GM10266 (cell line): ENCODE results near the gene SDHAF4.
"Not testable (repeated sequence)": the region's sequence is repeated elsewhere in the genome, so short reads cannot be mapped to it uniquely, and the experiment has no call there.

Source experiments
- DNase-seq: peaks from one replicate; pipeline ENCODE4 v3.0.0; 2012; ENCODE audit errors: extremely low spot score
- TF ChIP-seq, protein P1 (sequence below): IDR thresholded peaks from 2 replicates; pipeline ENCODE4 v1.5.1; 2012; ENCODE audit warnings: mild to moderate bottlenecking, low read depth; ENCODE audit not compliant: control insufficient read depth, insufficient read depth; ENCODE audit errors: missing control alignments

Gene SDHAF4

DNA sequence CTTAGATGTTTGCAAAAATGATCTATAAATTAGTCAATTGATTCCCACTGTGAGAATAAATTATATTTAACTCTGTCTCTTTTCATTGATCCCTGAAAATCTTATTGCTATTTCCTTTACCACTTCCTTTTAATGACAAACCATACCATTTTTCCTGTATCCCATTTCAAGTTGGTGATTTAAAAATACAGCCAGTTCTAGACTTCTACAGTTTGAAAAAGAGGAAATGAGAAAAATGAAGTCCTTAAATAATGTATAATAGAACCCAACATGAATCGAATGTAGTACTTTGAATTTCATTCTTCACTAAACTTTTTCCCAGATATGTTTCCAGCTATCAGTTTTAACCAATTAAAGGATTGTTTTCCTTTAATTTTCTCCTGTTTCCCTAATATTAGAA lies 29.5 kb upstream of the SDHAF4 start:
- DNase-seq: no peak
- TF ChIP-seq, protein P1, sequence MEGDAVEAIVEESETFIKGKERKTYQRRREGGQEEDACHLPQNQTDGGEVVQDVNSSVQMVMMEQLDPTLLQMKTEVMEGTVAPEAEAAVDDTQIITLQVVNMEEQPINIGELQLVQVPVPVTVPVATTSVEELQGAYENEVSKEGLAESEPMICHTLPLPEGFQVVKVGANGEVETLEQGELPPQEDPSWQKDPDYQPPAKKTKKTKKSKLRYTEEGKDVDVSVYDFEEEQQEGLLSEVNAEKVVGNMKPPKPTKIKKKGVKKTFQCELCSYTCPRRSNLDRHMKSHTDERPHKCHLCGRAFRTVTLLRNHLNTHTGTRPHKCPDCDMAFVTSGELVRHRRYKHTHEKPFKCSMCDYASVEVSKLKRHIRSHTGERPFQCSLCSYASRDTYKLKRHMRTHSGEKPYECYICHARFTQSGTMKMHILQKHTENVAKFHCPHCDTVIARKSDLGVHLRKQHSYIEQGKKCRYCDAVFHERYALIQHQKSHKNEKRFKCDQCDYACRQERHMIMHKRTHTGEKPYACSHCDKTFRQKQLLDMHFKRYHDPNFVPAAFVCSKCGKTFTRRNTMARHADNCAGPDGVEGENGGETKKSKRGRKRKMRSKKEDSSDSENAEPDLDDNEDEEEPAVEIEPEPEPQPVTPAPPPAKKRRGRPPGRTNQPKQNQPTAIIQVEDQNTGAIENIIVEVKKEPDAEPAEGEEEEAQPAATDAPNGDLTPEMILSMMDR: no peak

DNA sequence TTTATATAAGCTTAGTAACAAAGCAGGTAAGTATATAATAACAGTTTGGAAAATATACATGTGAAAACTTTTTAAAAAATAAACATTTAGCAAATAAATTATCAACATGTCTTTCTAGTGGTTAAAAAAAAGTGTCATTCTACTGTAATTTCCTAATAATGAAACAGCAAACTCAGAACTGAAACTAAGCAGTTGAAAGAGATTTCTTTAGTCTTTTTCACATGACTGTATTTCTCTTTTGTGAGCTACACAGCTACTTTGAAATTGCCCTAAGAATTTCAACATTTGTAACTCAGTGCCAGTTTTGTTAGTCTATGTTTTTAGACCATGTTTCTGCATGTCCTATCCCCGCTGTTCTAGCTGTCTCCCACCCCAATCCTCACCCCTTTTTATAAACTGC lies 28.4 kb upstream of the SDHAF4 start:
- TF ChIP-seq, protein P1: no peak
- peak; percentile 12 for DNase-seq

DNA sequence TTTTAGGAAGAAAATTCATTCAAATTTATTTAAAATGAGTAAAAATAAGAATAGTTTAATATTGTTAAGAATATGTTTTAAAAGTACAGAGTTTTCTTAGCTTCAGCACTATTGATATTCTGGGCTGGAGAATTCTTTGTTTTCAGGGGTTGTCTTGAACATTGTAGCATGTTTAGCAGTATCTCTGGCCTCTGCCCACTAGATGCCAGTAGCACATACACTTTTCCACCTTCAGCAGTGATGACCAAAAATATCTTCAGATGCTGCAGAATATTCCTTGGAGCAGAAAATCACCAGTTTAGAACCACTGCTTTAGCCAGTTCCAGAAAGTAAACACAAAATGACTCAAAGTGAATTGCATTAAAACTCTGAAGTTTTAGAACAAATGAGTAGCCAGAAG lies 19.4 kb upstream of the SDHAF4 start:
- DNase-seq: no peak
- TF ChIP-seq, protein P1: peak; percentile 36

DNA sequence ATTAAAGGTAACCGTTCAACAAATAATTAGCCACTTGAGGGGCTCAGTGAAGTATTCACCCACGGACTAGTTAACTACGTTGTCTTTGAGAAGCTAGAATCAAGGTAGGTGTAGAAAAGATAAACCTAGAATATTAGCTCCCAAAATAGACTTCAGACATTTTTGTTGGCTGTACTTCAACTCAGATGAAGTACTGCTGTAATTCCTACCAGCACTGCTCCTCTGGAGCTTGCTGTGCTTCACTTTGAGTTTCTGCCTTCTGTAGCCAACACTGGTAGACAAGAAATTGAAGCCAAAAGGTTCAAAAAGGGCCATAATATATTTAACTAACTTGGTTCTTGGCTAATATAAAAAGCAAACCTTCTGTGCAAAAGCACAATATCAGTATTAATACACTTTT lies 18.8 kb upstream of the SDHAF4 start:
- no peak for DNase-seq
- TF ChIP-seq, protein P1: no peak

DNA sequence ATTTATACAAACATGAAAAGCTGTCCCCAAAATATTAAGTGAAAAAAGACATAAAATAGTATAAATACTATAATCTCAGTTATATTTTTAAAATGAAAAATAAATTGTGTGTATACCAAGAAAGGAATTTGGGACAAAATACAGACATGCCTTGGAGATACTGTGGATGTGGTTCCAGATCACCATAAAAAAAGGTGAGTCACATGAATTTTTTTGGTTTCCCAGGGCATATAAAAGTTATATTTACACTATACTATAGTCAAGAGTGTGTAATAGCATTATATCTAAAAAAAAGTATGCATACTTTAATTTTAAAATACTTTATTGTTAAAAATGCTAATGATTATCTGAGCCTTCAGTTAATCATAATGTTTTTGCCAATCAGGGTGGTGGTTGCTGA lies 17.4 kb upstream of the SDHAF4 start:
- no peak for DNase-seq
- TF ChIP-seq, protein P1: no peak

DNA sequence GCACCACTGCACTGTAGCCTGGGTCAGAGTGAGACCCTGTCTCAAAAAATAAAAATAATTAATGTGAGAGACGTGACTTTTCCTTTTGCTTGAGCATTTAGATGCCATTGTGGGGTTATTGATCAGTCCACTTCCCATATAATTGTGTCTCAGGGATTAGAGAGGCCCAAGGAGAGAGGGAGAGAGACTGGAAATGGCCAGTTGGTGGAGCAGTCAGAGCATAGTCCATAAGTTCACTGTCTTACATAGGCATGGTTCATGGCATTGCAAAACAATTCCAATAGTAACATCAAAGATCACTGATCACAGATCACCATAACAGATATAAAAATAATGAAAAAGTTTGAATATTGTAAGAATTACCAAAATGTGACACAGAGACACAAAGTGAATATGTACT lies 15.2 kb upstream of the SDHAF4 start:
- no peak for DNase-seq
- TF ChIP-seq, protein P1: no peak

DNA sequence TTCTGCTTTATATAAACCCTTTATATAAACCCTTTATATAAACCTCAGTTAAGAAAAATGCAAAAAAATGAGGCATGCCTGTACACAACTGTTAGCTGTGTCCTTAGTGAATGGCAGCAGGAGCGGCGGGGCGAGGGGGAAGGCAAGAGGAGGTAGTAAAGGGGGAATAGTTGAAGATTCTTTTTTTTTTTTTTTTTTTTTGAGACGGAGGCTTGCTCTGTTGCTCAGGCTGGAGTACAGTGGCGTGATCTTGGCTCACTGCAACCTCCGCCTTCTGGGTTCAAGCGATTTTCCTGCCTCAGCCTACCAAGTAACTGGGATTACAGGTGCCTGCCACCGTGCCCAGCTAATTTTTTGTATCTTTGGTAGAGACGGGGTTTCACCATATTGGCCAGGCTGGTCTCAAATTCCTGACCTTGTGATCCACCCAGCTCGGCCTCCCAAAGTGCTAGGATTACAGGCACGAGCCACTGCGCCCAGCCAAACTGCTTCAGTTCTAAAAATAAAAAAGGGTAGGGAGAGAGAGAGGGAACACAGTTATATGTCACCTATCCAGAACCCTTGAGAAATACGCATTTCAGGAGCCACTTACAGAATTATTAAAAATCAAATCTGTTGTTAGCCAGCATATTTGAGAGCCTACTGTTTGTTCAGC lies 14.3 kb upstream of the SDHAF4 start:
- DNase-seq: not testable (repeated sequence)

DNA sequence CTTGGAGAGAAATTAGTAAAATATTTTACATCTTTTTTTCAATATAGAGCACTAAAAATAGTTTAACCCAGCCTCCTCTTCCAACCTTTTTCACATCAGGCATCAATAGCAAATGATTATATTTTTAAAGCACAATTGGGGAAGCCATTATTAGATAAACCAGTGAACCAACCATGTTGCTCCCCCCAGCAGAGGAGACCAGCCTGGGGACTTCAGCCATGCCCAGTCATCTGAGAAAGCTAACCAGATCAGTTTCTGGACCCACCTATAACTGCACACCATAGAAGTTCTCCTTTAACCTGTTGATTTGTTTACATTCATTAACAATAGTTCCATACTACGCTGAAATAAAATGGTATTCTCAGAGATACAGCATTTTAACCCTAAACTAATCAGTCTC lies 13.8 kb upstream of the SDHAF4 start:
- TF ChIP-seq, protein P1: no peak
- DNase-seq: no peak
